HG03025 (cell line): Measurements from ENCODE around the gene TEAD1.

Experiments used
- ATAC-seq: cut with Tn5 transposase; IDR thresholded peaks from one replicate; pipeline ENCODE4 v1.9.1; 2021; ENCODE audit warnings: mild to moderate bottlenecking, moderate library complexity; ENCODE audit not compliant: unreplicated experiment, low FRiP score

The TEAD1 gene

DNA sequence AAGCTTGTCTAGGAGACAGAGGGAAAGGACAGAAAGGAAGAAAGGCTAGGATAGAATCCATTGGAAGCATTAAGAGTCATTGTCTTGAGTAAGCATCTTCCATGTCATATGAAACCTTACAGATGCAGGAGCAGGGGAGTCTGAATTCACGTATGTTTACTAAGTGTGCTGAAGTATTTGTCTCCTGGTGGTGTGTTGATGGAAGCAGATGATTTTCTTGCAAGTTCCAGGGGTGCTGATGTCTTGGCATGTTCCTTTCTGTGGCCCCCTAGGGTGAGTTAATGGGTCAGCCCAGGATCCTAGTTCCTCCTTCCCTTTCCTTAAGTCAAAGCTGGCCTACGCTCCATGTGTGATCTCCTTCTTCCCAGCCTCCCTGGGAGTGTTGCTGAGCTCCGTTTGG is 110.2 kb downstream of the TEAD1 start:
- ATAC-seq: no peak

DNA sequence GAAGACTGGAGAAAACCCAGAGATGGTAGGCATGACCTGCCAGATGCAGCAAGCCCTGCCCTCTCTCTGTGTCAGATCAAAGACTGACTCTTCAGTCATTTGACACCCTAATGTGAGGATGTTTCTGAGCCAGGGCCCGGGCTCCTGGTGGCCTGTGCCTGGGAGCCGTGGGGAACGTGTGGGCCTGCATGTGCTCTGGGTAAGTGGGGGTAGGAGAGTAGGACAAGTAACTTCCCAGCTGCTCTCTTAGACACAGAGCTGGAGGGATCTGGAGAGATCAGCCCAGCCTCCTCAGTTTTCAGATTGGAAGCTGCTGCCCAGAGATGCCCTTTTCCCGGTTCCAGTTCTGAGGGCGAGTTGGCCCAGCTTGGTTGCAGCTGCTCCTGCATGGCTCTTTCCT is 110.8 kb downstream of the TEAD1 start:
- no peak for ATAC-seq

DNA sequence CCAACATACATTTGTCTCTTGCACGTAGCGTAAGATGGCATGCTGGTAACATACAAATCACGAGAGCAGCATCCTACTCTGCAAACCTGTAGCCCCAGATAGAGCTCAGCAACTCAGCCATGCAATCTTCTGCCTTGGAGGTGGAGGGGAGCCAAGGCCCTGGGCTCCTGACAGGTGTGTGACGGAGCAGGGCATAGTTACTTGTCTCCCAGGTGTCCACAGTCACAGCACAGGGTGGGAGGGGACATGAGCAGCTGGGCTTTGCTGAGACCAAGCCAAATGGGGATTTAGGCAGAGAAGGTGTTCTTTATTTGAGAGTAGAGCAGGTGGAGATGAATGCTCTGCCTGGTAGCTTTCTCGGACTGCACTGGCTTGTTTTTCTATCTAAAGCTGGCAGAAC is 111.7 kb downstream of the TEAD1 start:
- no peak for ATAC-seq

- ATAC-seq: no peak
Measured at GRCh38 chr11:12786450-12786849, 112.2 kb downstream of the TEAD1 start.

- no peak for ATAC-seq
Measured at GRCh38 chr11:12786891-12787290, 112.7 kb downstream of the TEAD1 start.

DNA sequence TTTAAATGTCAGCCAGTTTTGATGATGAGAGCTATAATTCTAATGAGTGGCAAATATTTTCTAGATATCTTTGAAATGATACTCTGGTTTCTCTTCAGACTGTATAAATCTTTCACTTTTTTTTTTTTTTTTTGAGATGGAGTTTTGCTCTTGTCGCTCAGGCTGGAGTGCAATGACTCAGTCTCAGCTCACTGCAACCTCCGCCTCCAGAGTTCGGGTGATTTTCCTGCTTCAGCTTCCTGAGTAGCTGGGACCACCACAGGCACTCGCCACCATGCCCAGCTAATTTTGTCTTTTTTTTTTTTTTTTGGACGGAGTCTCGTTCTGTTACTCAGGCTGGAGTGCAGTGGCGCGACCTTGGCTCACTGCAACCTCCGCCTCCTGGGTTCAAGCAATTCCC is 113.6 kb downstream of the TEAD1 start:
- ATAC-seq: no peak

GRCh38 chr11:12789054-12789453 is 114.8 kb downstream of the TEAD1 start:
- ATAC-seq: no peak

GRCh38 chr11:12789596-12790215 is 115.5 kb downstream of the TEAD1 start:
- no peak for ATAC-seq

DNA sequence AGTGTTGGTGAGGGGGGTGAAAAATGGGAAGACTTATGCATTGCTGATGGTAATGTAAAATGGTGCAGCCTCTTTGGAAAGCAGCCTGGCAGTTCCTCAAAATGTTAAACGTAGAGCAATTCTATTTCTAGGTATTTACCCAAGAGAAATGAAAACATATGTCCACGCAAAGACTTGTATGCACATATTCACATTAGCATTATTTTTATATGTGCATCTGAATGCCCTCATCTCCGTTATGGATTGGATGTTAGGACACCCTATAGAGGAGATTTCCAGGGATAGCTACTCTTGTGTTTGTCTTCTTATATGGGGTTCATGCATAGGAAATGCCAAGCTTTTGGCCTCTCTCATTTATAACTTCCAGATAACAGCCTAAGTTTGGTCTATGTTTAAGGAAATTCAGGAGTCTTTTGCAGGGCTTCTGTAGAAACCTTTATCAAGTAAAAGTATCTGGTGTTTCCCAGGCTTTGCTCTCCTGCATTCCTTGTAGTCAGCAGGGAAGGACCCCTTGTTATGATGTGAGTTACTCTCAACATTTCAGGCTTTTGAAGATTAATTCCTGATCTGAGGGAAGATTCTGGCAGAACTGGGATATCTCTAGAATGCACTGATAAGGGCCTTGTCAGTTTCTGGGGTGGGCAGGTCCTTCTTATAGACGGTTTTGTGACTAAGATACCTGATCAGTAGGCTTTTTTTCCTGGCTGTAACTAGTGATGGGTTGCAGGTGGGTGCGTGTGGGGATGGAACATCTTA is 116.8 kb downstream of the TEAD1 start:
- no peak for ATAC-seq

DNA sequence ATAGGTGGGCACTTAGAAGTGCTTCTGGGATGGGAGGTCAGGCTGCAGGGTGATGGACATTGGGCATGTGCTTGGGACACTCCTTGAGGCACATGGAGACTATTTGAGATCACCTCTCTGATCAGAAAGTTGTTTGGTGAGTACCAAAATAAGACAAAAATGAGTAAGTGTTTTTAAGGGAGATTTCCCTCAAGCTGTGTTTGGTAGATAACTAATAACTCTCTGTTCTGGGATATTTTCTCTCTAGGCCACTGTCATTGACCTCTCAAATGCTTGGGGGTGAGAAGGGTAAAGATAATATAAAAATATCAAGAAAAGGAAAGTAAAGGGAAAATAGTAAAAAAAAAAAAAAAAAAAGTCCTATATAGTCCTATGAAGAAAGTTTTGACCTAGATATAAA is 117.8 kb downstream of the TEAD1 start:
- ATAC-seq: no peak

DNA sequence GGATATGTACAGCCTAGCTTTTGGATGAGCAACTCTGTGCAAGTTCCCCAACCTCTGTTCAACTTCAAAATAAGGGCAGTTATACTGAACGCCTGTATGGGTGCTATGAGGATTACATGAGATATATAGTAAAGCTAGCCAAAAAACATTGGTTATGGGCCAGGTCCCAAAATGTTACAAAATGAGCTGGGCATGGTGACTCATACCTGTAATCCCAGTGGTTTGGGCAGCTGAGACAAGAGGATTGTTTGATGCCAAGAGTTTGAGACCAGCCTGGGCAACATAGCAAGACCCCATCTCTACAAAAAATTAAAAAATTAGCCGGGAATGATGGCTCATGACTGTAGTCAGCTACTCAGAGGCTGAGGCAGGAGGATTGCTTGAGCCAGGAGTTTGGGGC is 118.4 kb downstream of the TEAD1 start:
- ATAC-seq: no peak

DNA sequence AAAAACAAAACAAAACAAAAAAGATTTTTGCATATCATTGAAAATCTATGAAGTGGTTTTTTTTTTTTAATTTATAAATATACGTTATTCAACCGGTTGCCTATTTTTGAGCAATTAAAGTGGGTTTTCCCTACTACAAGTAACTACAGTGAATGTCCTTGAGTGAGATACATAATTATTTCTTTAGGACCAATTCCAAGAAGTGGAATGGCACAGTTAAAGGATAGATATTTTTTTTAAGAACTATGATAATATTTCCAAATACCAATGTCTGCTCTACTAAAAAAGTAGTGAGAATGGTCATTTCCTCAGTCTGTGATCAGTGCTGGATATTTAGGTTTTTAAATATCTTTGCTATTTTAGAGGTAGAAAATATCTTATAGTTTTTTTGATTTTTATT is 118.8 kb downstream of the TEAD1 start:
- no peak for ATAC-seq

GRCh38 chr11:12793506-12793905 is 119.3 kb downstream of the TEAD1 start:
- no peak for ATAC-seq

- no peak for ATAC-seq
Measured at GRCh38 chr11:12794576-12795230, 120.5 kb downstream of the TEAD1 start.

- no peak for ATAC-seq
Measured at GRCh38 chr11:12797996-12798395, 123.8 kb downstream of the TEAD1 start.

DNA sequence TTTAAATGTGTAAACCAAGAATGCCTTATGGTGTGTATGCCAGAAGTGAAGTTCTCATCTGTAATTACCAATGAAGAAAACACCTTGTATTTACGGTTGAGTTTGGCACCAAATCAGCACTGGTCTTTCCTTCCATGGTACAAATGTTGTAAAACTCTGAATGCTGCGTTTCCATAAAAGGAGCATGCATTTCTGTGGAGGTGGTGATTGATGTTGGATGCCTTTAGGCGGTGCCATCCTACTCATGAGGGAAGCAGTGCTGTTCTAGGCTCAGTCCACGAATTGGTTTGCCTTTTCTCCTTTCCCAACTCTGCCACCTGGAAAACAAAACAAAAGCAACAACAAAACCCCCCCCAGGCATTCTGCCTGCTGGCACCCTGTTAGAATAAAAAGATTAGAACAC is 124.4 kb downstream of the TEAD1 start:
- ATAC-seq: no peak

- no peak for ATAC-seq
Measured at GRCh38 chr11:12799334-12799835, 125.2 kb downstream of the TEAD1 start.

GRCh38 chr11:12800032-12800671 is 125.9 kb downstream of the TEAD1 start:
- no peak for ATAC-seq

GRCh38 chr11:12800871-12801270 is 126.7 kb downstream of the TEAD1 start:
- no peak for ATAC-seq

DNA sequence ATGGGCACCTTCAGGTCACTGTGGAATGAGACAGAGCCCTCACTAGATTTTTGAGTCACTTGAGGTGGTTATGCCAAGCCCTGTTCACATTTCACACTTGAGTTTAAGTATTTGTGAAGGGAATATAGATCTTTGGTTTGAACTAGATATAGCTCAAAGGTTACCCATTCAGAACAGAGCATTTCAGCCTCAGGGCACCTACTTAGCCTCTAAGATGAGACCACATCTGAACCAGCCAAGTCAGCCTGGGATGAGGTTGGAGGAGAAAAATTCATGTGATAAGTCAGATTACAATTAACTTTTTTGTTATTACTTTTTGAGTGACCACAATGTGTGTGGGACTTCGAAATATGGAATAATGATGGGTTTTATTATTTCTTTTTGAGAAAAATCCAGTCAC is 127.8 kb downstream of the TEAD1 start:
- ATAC-seq: no peak

- no peak for ATAC-seq
Measured at GRCh38 chr11:12802418-12803085, 128.3 kb downstream of the TEAD1 start.
